IMR-90 (cell line): ENCODE data around the gene B3GAT3. TPM values are rescaled to one million over a fixed set of nuclear protein-coding genes. Genes with fewer than 3 reads are reported as not detected.
A peak's percentile ranks its signal among the peaks of the same experiment; 100 is the strongest.

Source experiments
- ATAC-seq: fragments of 200-7000 bp; cut with Tn5 transposase; 2 replicates; pipeline ENCODE4 v1.9.1; 2020; ENCODE audit warnings: low read depth, mild to moderate bottlenecking, moderate library complexity
- BruUV-seq: library from RNA; stranded (reverse); fragments of 400-500 nt; replicated peaks from 2 replicates; lab custom pipeline; 2021; lab: Mats Ljungman, UMichigan
- CTCF ChIA-PET: fragments of 300-600 bp; formaldehyde crosslinking; extraction: SDS; loops from one replicate; lab custom pipeline; 2021; ENCODE audit warnings: antibody characterized with exemption; lab: Yijun Ruan, JAX
- POLR2A ChIA-PET: fragments of 300-600 bp; sonication (Branson Sonifier 250); formaldehyde crosslinking; loops from one replicate; lab custom pipeline; 2022; ENCODE audit warnings: antibody characterized with exemption; ENCODE audit not compliant: unreplicated experiment; lab: Charles Lee
- DNase-seq: peaks from one replicate; pipeline ENCODE4 v3.0.0; 2013
- H2AFZ ChIP-seq: replicated peaks from 2 replicates; pipeline ENCODE3; 2013; ENCODE audit warnings: low read length, mild to moderate bottlenecking; ENCODE audit not compliant: poor library complexity
- H2AK5ac ChIP-seq: 2 replicates; pipeline ENCODE4 v1.6.1; 2013; ENCODE audit warnings: low read depth, low read length, inconsistent platforms
- H2AK9ac ChIP-seq: replicated peaks from 2 replicates; pipeline ENCODE3; 2013; ENCODE audit warnings: mild to moderate bottlenecking, low read depth, low read length, moderate library complexity; ENCODE audit not compliant: poor library complexity
- H2BK120ac ChIP-seq: 2 replicates; pipeline ENCODE4 v1.6.1; 2013; ENCODE audit warnings: low read depth, low read length, inconsistent platforms
- H2BK15ac ChIP-seq: 3 replicates; pipeline ENCODE4 v1.6.1; 2013; ENCODE audit warnings: low read depth, low read length, inconsistent platforms
- H2BK20ac ChIP-seq: 2 replicates; pipeline ENCODE4 v1.6.1; 2013; ENCODE audit warnings: low read depth, mild to moderate bottlenecking, inconsistent platforms, low read length, moderate library complexity
- H2BK5ac ChIP-seq: 2 replicates; pipeline ENCODE4 v1.6.1; 2013; ENCODE audit warnings: mild to moderate bottlenecking, low read depth, low read length, inconsistent platforms; ENCODE audit not compliant: poor library complexity, severe bottlenecking
- H3K14ac ChIP-seq: replicated peaks from 2 replicates; pipeline ENCODE4 v1.6.1; 2013; ENCODE audit warnings: low read depth, low read length, inconsistent platforms
- H3K18ac ChIP-seq: 2 replicates; pipeline ENCODE4 v1.6.1; 2013; ENCODE audit warnings: low read depth, low read length, control low read depth
- H3K23ac ChIP-seq: 2 replicates; pipeline ENCODE4 v1.6.1; 2013; ENCODE audit warnings: low read depth, low read length, inconsistent platforms
- H3K27ac ChIP-seq: 2 replicates; pipeline ENCODE4 v1.5.1; 2013; ENCODE audit warnings: mild to moderate bottlenecking, control low read depth, low read length; ENCODE audit not compliant: insufficient read depth
- H3K27me3 ChIP-seq: 2 replicates; pipeline ENCODE4 v1.6.1; 2013; ENCODE audit warnings: low read length; ENCODE audit not compliant: control insufficient read depth, insufficient read depth
- H3K36me3 ChIP-seq: 2 replicates; pipeline ENCODE4 v1.6.1; 2013; ENCODE audit warnings: low read length, mixed read lengths; ENCODE audit not compliant: control insufficient read depth, insufficient read depth
- H3K4ac ChIP-seq: 2 replicates; pipeline ENCODE4 v1.6.1; 2013; ENCODE audit warnings: low read depth, low read length, inconsistent platforms
- H3K4me1 ChIP-seq: 2 replicates; pipeline ENCODE4 v1.6.1; 2013; ENCODE audit warnings: low read length, mixed read lengths; ENCODE audit not compliant: control insufficient read depth, insufficient read depth
- H3K4me2 ChIP-seq: 2 replicates; pipeline ENCODE4 v1.6.1; 2013; ENCODE audit warnings: low read depth, mild to moderate bottlenecking, control low read depth, low read length, moderate library complexity
- H3K4me3 ChIP-seq: 2 replicates; pipeline ENCODE4 v1.5.1; 2013; ENCODE audit warnings: low read depth, mild to moderate bottlenecking, control low read depth, low read length, moderate library complexity; ENCODE audit not compliant: insufficient read depth
- H3K56ac ChIP-seq: 2 replicates; pipeline ENCODE4 v1.6.1; 2013; ENCODE audit warnings: low read length, inconsistent platforms; ENCODE audit not compliant: insufficient read depth; ENCODE audit errors: extremely low read depth
- H3K79me1 ChIP-seq, 2 experiments: 2 replicates each; pipeline ENCODE4 v1.6.1; 2013; ENCODE audit warnings: low read length in 2 of 2, inconsistent platforms in 1 of 2, low read depth in 1 of 2
- H3K9ac ChIP-seq: 2 replicates; pipeline ENCODE4 v1.6.1; 2013; ENCODE audit warnings: low read depth, low read length, control low read depth
- H3K9me1 ChIP-seq: 2 replicates; pipeline ENCODE4 v1.6.1; 2013; ENCODE audit warnings: low read length, inconsistent platforms; ENCODE audit not compliant: insufficient read depth
- H3K9me3 ChIP-seq: 2 replicates; pipeline ENCODE4 v1.6.1; 2013; ENCODE audit warnings: low read length; ENCODE audit not compliant: control insufficient read depth, insufficient read depth
- H4K20me1 ChIP-seq: 2 replicates; pipeline ENCODE4 v1.6.1; 2013; ENCODE audit warnings: low read length, inconsistent platforms; ENCODE audit not compliant: insufficient read depth
- H4K5ac ChIP-seq: 2 replicates; pipeline ENCODE4 v1.6.1; 2013; ENCODE audit warnings: mild to moderate bottlenecking, low read depth, low read length, control low read depth
- H4K8ac ChIP-seq, 2 experiments: 2 replicates each; pipeline ENCODE4 v1.6.1; 2013; ENCODE audit warnings: low read depth in 2 of 2, low read length in 2 of 2, control low read depth in 1 of 2, inconsistent platforms in 1 of 2
- H4K91ac ChIP-seq: 2 replicates; pipeline ENCODE4 v1.6.1; 2013; ENCODE audit warnings: low read depth, low read length, inconsistent platforms; ENCODE audit not compliant: insufficient read depth
- BHLHE40 ChIP-seq: fragments of 150-350 bp; IDR thresholded peaks from 2 replicates; pipeline ENCODE4 v1.6.1; 2016; ENCODE audit warnings: mild to moderate bottlenecking, low read depth, low read length
- CEBPB ChIP-seq: IDR thresholded peaks from 2 replicates; pipeline ENCODE4 v1.6.1; 2012; ENCODE audit warnings: low read depth, low read length, improper control_type of control experiment
- MAFK ChIP-seq: IDR thresholded peaks from 2 replicates; pipeline ENCODE4 v1.6.1; 2012; ENCODE audit warnings: low read depth, low read length, improper control_type of control experiment
- NFE2L2 ChIP-seq: fragments of 150-350 bp; IDR thresholded peaks from 2 replicates; pipeline ENCODE4 v1.6.1; 2016; ENCODE audit warnings: low read depth, mild to moderate bottlenecking, low read length
- RAD21 ChIP-seq: IDR thresholded peaks from 2 replicates; pipeline ENCODE4 v1.6.1; 2012; ENCODE audit warnings: low read length, improper control_type of control experiment
- RCOR1 ChIP-seq: IDR thresholded peaks from 2 replicates; pipeline ENCODE4 v1.6.1; 2012; ENCODE audit warnings: mild to moderate bottlenecking, low read length, improper control_type of control experiment; ENCODE audit not compliant: insufficient replicate concordance
- WGBS, 2 experiments: methylation state at CpG; one replicate each; pipeline versions ENCODE4 v1.1.5 to v1.1.7; 2013; ENCODE audit warnings: missing lambda C conversion rate in 2 of 2; ENCODE audit not compliant: insufficient read length in 1 of 2; ENCODE audit errors: extremely low coverage in 2 of 2; 5-methylcytosine and 5-hydroxymethylcytosine counted together
- dilution Hi-C: fragments of 300-500 bp; cut with HindIII; formaldehyde crosslinking; loops from one replicate; pipeline ENCODE4 v1.14.3; 2018; ENCODE audit warnings: low sequenced_read_pairs; ENCODE audit not compliant: unreplicated experiment
- in situ Hi-C: fragments of 300-500 bp; cut with MboI; formaldehyde crosslinking; loops from 3 replicates; pipeline ENCODE4 v1.14.3; 2019; ENCODE audit warnings: low sequenced_read_pairs, inconsistent platforms, mixed read lengths
- intact Hi-C: fragments of 100-400 bp; cut with micrococcal nuclease; formaldehyde crosslinking; loops from 2 replicates; pipeline ENCODE4 v1.10.0; 2022
- polyA plus RNA-seq, 3 experiments: library from polyadenylated mRNA; depleted of rRNA; stranded (reverse); fragments of >200 nt; gene quantifications; 2 replicates each; pipeline ENCODE4 v1.2.3, GENCODE V29; 2012; ENCODE audit warnings: low replicate concordance in 1 of 3
- total RNA-seq: library from RNA; depleted of rRNA; stranded (reverse); fragments of >200 nt; gene quantifications from 2 replicates; pipeline ENCODE4 v1.2.3, GENCODE V29; 2012
- TF ChIP-seq, protein P1 (sequence below): fragments of 150-350 bp; IDR thresholded peaks from 2 replicates; pipeline ENCODE4 v1.6.1; 2017; ENCODE audit warnings: mild to moderate bottlenecking, antibody characterized with exemption, low read length, low read depth
- TF ChIP-seq, protein P2 (sequence below): conservative IDR thresholded peaks from 2 replicates; pipeline ENCODE4 v1.5.1; 2012; ENCODE audit warnings: mild to moderate bottlenecking, low read depth, low read length, improper control_type of control experiment

Gene B3GAT3
- total and polyA plus RNA-seq, 2 of the 4 experiments (the other 2 are of a cell fraction), result 10.4 to 38.4 TPM

DNA sequence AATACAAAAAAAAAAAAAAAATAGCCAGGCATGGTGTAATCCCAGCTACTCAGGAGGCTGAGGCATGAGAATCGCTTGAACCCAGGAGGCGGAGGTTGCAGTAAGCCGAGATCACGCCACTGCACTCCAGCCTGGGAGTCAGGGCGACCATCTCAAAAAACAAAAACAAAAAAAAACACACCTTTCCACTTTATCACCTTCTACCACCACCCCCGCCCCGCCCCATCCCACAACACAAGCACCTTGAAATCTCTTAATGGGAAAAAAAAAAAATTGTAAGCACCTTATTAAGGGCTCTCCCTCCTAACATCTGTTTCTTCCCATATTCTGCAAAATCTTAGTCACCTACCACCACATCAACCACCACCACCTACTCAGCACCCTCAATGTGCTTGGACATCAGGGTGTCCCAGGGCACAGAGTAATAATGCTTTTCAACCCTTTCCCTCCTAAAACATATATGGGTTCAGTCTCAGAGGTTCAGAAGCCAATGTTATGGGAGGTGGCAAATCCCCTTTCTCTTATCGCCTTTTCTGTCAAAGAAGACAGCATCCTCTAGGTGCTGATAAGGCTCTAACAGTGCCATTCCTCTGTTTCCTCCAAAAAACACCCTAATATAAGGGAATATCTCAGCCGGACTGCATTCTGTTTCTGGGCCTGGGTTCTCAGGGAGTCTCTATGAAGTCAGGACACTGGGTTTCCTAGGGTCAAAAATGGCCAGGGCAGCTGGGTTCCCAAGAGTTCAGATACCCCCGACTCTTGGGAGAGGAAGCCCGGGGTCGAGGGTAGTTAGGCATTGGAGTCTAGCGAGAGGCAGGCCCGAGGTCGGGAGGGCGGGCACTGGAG is 30.6 kb upstream of the B3GAT3 start:
- no peak overlapping the region for H2BK120ac ChIP-seq
- 0% methylated on average over 7 of the region's 16 CpGs; no CpG with 5 or more reads in 1 of the 2 experiments for WGBS, 2 experiments
- no peak overlapping the region for H3K18ac ChIP-seq
- DNase-seq (no peak), ATAC-seq (peak; percentile 2; the same call in 1 of the 2 replicates)
- H4K91ac ChIP-seq, result 0 out of 2 replicates have a peak overlapping the region, but pooled peaks have one; percentile 48
- peak overlapping the region; percentile 62; the same call in 1 of the 2 replicates for H2AK5ac ChIP-seq
- BruUV-seq, result no TSS peak
- peak overlapping the region; percentile 65 for H2BK5ac ChIP-seq
- dilution Hi-C loops (no loop called here), intact Hi-C loops (no loop called here), in situ Hi-C loops (no loop called here)
- H3K9me3 ChIP-seq, result no peaks in the 10 kb centered on the region
- CTCF ChIA-PET, result interaction anchor here (1.4 kb wide), 1 partner anchor 13 kb away, joined by 4 read pairs; the partner anchor contains the start of genes C11orf98 and CSKMT
- H3K9me1 ChIP-seq, result no peaks in the 10 kb centered on the region
- no peaks in the 10 kb centered on the region; the same call in 1 of the 2 replicates for H4K20me1 ChIP-seq
- H2AK9ac ChIP-seq, result peak overlapping the region; percentile 89
- H3K27ac ChIP-seq, result peak overlapping the region; percentile 79
- H3K4me2 ChIP-seq, result peak overlapping the region; percentile 100
- peak overlapping the region; percentile 66; the same call in 1 of the 2 replicates for H3K56ac ChIP-seq
- H4K5ac ChIP-seq, result no peak overlapping the region
- TF ChIP-seq, protein P1, sequence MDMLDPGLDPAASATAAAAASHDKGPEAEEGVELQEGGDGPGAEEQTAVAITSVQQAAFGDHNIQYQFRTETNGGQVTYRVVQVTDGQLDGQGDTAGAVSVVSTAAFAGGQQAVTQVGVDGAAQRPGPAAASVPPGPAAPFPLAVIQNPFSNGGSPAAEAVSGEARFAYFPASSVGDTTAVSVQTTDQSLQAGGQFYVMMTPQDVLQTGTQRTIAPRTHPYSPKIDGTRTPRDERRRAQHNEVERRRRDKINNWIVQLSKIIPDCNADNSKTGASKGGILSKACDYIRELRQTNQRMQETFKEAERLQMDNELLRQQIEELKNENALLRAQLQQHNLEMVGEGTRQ, result no peak
- no peak for TF ChIP-seq RCOR1
- TF ChIP-seq, protein P2, sequence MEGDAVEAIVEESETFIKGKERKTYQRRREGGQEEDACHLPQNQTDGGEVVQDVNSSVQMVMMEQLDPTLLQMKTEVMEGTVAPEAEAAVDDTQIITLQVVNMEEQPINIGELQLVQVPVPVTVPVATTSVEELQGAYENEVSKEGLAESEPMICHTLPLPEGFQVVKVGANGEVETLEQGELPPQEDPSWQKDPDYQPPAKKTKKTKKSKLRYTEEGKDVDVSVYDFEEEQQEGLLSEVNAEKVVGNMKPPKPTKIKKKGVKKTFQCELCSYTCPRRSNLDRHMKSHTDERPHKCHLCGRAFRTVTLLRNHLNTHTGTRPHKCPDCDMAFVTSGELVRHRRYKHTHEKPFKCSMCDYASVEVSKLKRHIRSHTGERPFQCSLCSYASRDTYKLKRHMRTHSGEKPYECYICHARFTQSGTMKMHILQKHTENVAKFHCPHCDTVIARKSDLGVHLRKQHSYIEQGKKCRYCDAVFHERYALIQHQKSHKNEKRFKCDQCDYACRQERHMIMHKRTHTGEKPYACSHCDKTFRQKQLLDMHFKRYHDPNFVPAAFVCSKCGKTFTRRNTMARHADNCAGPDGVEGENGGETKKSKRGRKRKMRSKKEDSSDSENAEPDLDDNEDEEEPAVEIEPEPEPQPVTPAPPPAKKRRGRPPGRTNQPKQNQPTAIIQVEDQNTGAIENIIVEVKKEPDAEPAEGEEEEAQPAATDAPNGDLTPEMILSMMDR, result no peak
- TF ChIP-seq NFE2L2, result no peak
- no peak for TF ChIP-seq MAFK
- TF ChIP-seq CEBPB, result no peak
- TF ChIP-seq BHLHE40, result no peak
- TF ChIP-seq RAD21, result no peak
- H4K8ac ChIP-seq, result peak overlapping the region; percentile 10 to 87
- H3K27me3 ChIP-seq, result no peaks in the 10 kb centered on the region
- POLR2A ChIA-PET, result interaction anchor here (0.6 to 1.3 kb wide), 6 partner anchors 13 to 1298 kb away, joined by 3 to 9 read pairs (median 4); partner anchors contain the start of genes C11orf98, CSKMT, LBHD1 and UQCC3
- peak overlapping the region; percentile 94 for H3K14ac ChIP-seq
- peak overlapping the region; percentile 83 for H3K4ac ChIP-seq
- H2AFZ ChIP-seq, result peak overlapping the region; percentile 98
- H3K4me3 ChIP-seq, result peak overlapping the region; percentile 66
- H3K9ac ChIP-seq, result peak overlapping the region; percentile 83
- no peak overlapping the region for H2BK15ac ChIP-seq
- peaks cover 6 to 42% of the 10 kb centered on the region in 2 experiments for H3K79me1 ChIP-seq
- no peak overlapping the region for H2BK20ac ChIP-seq
- peak overlapping the region; percentile 75 for H3K23ac ChIP-seq
- peaks cover 24% of the 10 kb centered on the region for H3K36me3 ChIP-seq
- peaks cover 2% of the 10 kb centered on the region; the same call in 1 of the 2 replicates for H3K4me1 ChIP-seq
